LHCN-M2 (cell line): ENCODE data around the gene ZMIZ1. TPM values are rescaled to one million over a fixed set of nuclear protein-coding genes. Genes with fewer than 3 reads are reported as not detected.

Experiments used
- DNase-seq: peaks from one replicate; pipeline ENCODE4 v3.0.0-alpha.2; 2012; ENCODE audit warnings: low read depth
- total RNA-seq: library from RNA; depleted of rRNA; stranded (reverse); fragments of >200 nt; gene quantifications from 2 replicates; pipeline ENCODE4 v1.2.3, GENCODE V29; 2014

The ZMIZ1 gene
- total RNA-seq, 1 experiment from 2014 or later: 12.5 TPM

- no peak for DNase-seq
Measured at GRCh38 chr10:79280956-79281355, 212.2 kb downstream of the ZMIZ1 start.

- DNase-seq: no peak
Measured at GRCh38 chr10:79282388-79282787, 213.6 kb downstream of the ZMIZ1 start.

DNA sequence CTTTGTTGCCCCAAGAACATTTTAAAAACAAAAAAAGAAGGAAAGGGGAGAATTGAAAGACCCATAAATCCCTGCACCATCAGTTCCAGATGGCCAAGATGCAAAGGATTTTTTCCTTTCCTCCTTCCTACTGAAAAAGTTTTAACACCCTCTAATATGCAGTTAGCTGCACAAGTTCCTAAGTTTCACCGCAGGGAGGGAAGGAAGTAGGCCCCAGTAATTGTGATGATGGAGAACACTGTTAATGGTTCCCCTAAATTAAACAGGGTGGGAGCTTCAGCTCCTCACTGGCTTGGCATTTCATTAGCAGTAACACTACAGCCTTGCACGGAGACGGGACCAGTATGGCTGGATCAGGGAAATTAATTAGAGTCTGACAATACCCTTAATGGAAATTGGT is 214.8 kb downstream of the ZMIZ1 start:
- no peak for DNase-seq

DNA sequence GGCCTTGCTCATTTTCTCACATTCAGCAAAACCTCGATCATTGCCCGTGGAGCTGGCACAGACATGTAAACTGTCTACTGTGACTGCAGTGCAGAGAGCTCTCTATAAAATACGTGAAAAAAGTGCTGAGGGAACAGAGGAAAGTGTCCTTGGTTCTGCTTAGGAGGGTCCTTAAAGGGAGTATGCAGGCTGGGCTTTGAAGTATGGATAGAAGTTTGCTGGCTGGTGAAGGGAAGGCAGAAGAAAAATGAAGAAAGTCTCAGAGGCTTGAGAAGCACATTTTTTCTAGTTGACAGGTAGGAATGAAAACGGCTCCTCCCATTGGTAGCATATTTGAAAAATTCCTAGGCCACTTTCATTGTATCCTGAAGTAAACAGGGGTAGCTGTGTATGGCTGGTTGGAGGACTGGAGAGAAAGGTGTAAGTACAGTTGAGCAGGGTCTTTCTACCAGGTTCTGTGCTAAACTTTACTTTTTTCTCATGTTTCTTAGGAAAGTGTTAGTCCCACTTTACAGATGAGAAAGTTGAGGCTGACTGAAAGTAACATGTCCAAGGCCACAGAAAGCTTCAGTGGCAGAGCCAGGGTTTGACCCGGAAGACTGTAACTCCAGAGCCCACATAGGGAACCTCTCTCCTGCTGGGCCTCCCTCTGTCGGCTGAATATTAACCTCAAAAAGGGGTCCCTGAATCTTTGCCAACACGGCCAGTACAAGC is 215.5 kb downstream of the ZMIZ1 start:
- DNase-seq: no peak

DNA sequence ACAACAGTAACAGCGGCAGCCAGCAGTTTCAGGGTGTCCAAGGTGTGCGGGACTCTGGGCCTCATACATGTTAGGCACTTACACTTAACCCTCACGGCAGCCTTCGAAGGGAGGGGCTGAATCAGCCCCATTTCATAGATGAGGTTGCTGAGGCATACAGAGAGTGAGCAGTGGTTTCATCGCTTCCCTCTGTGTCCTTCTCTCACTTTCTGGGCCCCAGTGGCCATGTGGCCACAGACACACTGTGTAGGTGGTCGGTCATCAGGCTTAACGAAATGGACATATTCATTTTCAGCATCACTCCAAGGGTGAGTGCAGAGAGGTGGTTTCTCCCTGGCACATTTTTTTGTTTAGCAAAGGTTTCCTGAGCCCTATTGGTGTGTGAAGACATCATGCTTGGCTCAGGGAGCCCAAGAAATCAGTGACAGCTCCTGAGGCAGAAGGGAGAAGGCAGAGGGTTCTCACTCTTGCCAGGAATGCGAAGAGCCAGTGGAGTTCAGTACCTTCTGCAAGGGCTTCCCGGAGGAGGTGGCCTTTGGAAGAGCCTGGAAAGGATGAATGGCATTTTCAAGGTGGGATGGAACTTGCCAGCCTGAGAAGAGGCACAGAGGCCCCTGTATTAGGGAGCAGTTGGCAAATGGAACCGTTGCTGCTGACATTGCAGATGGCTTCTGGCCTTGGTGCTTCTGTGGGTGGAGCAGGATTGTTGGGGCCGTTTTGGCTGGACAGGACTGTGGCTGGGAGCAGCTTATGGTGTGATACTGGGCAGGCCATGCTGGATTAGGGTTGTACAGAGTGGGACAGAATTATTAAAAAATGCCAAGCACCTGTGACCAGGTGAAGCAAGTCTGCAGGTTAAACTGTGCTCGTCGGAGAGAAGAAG is 216.8 kb downstream of the ZMIZ1 start:
- DNase-seq: no peak

- DNase-seq: peak; percentile 47
Measured at GRCh38 chr10:79286318-79286951, 217.7 kb downstream of the ZMIZ1 start.

DNA sequence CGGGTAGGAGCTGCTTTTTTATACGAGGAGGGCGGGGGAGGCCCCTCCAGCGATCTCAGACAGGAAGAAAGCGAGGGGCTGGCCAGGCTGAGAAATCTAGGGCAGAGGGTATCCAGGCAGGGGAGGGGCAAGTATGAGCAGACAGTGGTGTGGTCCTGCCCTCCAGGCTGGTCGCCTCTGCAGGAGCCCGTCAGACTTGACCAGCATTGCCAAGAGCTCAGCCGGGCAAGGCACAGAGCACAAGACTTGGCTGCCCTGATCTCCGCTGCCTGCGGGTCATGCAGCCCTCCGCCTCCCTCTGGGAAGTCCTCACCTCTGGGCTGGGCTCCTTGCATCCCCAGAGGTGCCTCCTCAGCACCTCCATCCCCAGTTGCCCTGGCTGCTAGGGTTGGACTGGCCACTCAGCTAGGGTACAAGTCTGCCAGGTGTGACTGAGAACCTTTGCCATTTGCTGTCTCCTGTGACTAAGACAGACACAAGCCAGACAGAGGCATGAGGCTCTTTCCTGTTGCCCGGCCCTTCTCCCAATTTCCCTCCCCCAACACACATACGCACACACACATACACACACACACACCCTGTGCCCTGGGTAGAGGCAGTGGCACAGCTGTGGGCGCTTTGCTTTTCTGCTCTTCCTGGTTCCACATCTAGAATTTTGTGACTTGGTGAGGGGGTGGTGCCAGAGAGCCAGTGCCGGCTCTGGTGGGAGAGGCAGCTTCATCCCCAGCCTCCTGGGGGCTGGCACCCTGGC is 219.4 kb downstream of the ZMIZ1 start:
- no peak for DNase-seq

GRCh38 chr10:79289801-79290200 is 221.0 kb downstream of the ZMIZ1 start:
- DNase-seq: no peak

DNA sequence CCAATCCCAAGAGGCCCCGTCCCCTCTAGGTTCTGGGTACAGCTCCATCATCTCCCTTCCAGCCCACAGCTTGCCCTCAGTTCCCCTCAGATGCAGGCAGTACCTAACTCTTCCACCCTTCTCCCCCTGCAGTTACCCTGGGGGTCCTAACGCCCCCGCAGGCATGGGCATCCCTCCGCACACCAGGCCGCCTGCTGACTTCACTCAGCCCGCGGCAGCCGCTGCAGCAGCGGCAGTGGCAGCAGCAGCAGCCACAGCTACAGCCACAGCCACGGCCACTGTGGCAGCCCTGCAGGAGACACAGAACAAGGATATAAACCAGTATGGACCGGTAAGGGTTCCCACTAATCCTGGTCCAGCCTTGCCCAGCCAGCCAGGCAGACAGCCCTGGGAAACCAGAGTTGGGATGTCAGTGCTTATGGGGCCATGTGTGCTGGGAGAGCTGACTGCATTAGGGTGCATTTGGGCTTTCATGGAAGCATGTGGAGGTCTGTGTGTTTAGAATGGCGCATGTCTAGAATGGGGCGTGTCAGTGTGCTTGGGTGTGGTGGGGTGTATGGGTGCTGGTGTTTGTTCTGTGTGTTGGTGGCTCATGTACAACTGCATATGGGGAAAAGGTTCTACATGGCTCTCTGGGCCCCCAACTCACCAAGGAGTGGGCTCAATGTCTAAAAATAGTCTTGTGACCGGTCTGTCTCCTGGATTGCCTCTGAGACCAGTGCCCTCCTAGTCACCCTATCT is 223.4 kb downstream of the ZMIZ1 start:
- no peak for DNase-seq

DNA sequence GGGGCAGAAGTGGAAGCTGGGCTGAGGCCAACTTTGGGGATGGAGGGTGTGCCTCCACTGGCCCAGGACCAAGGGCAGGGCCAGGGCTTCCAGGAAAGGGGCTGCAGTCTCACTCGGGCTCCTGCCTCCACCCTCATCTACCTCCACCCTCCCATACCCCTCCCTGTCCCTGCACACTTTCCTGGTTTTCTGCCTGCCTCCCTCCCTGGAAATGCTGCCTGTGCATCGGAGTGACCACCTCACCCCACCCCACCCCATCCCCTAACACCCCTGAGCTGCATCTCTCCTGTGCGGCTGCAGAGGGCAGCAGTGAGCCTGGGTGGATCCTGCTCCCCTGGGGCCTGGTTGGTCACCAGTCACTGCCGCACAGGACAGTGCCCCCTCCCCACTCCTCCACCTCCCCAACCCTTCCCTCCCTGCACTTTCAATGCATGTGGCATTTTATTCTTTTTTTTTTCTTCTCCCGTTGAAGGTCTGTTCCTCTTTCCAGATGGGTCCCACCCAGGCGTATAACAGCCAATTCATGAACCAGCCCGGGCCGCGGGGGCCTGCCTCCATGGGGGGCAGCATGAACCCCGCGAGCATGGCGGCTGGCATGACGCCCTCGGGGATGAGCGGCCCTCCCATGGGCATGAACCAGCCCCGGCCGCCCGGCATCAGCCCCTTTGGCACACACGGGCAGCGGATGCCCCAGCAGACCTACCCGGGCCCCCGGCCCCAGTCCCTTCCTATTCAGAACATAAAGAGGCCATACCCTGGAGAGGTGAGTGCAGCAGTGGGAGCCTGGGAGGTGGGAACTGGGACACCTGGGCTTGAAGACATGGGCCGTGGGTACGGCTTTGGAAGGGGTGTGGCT is 224.4 kb downstream of the ZMIZ1 start:
- DNase-seq: no peak

GRCh38 chr10:79293841-79294581 is 225.2 kb downstream of the ZMIZ1 start:
- peak; percentile 39 for DNase-seq

DNA sequence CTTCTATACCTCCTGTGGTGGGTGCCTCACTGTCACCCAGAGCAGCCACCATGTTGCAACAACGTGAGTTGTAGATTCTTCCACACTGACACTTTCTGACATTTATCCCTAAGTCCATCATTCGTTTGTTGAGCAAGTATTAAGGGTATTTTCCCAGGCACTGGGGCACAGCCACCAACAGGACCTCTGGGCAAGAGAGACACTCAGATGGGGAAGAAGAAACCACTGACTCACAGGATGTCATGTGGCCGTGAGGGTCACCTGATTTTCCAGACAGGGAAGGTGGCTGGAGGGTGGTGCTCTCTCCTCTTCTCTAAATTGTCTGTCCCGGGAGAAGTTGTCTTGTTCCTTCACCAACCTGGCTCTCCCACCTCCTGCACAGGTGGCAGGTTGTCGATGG is 226.8 kb downstream of the ZMIZ1 start:
- DNase-seq: no peak

DNA sequence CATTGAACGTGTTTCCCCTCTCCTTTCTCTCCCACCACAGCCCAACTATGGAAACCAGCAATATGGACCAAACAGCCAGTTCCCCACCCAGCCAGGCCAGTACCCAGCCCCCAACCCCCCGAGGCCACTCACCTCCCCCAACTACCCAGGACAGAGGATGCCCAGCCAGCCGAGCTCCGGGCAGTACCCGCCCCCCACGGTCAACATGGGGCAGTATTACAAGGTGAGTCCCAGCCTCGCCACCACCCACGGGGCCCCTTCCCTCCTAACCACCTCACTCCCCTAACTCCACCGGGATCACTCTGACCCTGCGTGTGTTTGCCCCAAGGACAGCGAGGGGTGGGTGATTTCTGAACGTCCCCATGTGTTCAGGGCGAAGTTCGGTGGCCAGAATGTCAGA is 227.7 kb downstream of the ZMIZ1 start:
- DNase-seq: no peak

DNA sequence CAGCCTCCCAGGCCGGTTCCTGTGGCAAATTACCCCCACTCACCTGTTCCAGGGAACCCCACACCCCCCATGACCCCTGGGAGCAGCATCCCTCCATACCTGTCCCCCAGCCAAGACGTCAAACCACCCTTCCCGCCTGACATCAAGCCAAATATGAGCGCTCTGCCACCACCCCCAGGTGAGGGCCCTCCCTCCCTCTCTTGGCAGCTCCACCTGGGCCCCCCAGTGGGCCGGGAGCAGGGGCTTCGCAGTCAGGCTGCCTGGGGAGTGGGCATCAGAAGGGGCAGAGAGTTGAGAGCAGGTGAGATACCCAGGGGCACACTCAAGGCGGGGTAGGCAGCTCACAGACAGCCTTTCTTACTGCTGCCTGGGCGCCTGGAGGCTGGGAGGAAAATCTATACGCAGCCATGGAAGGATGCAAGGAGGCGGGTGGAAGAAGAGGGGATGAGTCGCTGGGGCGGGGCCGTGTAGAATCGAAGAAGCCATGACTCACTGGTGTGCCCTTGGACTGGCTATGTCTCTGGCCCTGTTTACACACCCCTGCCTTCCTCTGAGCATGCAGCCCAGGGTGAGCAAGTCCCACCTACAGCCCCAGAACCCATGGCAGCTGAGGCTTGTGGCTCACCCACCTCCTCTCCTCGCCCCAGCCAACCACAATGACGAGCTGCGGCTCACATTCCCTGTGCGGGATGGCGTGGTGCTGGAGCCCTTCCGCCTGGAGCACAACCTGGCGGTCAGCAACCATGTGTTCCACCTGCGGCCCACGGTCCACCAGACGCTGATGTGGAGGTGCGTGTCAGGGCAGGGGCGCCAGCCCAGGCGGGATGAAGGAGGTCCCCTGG is 229.9 kb downstream of the ZMIZ1 start:
- DNase-seq: peak; percentile 98

DNA sequence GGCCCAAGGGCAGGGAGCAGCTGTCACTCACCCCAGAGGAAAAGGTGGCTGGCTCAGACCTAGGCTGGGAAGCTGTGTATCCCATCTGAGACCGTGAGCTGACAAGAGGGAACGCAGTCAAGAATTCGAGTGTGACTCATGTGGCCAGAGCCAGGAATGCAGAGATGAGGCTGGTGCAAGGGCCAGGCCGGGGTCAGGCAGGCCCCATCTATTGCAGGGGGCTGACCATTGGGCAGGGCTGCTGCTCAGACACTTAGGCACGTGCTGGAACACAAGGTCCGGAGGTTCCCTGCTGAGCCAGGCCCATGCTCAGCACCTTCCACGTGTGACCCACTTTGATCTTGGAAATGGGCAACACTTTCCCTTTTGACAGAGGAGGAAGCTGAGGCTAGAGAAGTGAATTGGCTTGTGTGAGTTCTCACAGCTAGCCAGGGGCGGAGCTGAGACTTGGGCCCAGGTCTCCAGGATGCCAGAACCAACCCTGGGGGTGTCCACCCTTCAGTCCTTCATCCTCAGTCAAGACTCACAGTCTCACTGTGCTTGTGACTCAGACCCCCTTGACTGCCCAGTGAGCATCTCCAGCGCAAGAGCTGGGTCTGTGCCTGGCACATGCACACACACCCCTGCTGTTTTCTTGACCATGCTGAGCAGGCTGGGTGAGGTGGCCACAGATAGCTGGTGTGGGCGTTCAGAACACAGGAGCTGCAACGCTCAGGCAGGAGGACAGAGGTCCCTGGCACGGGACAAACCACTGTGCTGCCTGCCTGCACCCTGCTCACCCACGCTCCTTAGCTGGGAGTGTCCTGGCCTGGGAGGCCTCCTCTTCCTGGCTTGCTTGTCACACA is 230.9 kb downstream of the ZMIZ1 start:
- peak; percentile 94 for DNase-seq

- no peak for DNase-seq
Measured at GRCh38 chr10:79300711-79301110, 231.9 kb downstream of the ZMIZ1 start.

GRCh38 chr10:79301754-79302530 is 233.2 kb downstream of the ZMIZ1 start:
- no peak for DNase-seq
